Measurements from ENCODE around the gene VEPH1. TPM values are rescaled to one million over a fixed set of nuclear protein-coding genes. Genes with fewer than 3 reads are reported as not detected.

VEPH1 gene
- total and polyA plus RNA-seq, 2 donors (not counting 1 experiment from before 2014, with no cell fraction given): not detected

DNA sequence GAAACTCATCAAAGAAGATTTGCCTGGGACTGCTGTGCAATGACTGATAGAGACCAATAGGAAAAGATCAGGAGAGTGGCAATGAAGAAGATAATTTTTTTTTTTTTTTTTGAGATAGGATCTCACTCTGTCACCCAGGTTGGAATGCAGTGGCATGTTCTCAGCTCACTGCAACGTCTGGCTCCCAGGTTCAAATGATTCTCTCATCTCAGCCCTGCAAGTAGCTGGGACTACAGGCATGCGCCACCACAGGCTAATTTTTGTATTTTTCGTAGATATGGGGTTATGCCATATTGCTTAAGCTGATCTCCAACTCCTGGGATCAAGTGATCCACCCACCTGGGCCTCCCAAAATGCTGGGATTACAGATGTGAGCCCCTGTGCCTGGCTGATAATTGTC, 226.4 kb downstream of the VEPH1 start:
- H3K27ac Mint-ChIP-seq: no peak overlapping the region
- no peak overlapping the region for H3K4me3 Mint-ChIP-seq
- H3K9me3 Mint-ChIP-seq (ENCODE audit: insufficient read depth): no peaks in the 10 kb centered on the region
- Histone ChIP-seq H3K9me3 (ENCODE audit: control extremely low read depth in 1 of 3, control insufficient read depth in 2 of 3, insufficient read depth in 1 of 3, low read length in 2 of 3) (no peaks in the 10 kb centered on the region), H3K27ac (ENCODE audit: low read length in 2 of 2) (no peak overlapping the region), H3K9ac (ENCODE audit: low read length) (no peak overlapping the region), H3K27me3 (replicated peaks in 1 of 4; ENCODE audit: control extremely low read depth in 1 of 4, control insufficient read depth in 3 of 4, insufficient read depth in 4 of 4, low read length in 3 of 4) (no peaks in the 10 kb centered on the region), H3K79me2 (ENCODE audit: control insufficient read depth, insufficient read depth, low read length) (no peaks in the 10 kb centered on the region), H3K36me3 (replicated peaks in 1 of 2; ENCODE audit: control extremely low read depth in 1 of 2, control insufficient read depth in 1 of 2, extremely low read depth in 1 of 2, insufficient read depth in 2 of 2, low read length in 1 of 2) (no peaks in the 10 kb centered on the region), H3K4me3 (ENCODE audit: control extremely low read depth in 1 of 5, extremely low read depth in 1 of 5, insufficient read depth in 1 of 5, low read depth in 2 of 5, low read length in 4 of 5) (no peak overlapping the region), H3K4me1 (ENCODE audit: control insufficient read depth in 2 of 2, insufficient read depth in 2 of 2, low read length in 2 of 2) (no peaks in the 10 kb centered on the region), H2AFZ (ENCODE audit: insufficient read depth, low read depth, low read length, poor library complexity, severe bottlenecking) (no peak overlapping the region), H3K4me2 (replicated peaks; ENCODE audit: low read depth, low read length, poor library complexity, severe bottlenecking) (no peak overlapping the region), H4K20me1 (ENCODE audit: control insufficient read depth, insufficient read depth, low read length, poor library complexity, severe bottlenecking) (no peaks in the 10 kb centered on the region)
- no peak for DNase-seq
- WGBS (ENCODE audit: insufficient coverage): 83% methylated on average over 1 of the region's 3 CpGs
- no peaks in the 10 kb centered on the region for H3K4me1 Mint-ChIP-seq
- no peaks in the 10 kb centered on the region for H3K27me3 Mint-ChIP-seq
- TF ChIP-seq, protein P1, sequence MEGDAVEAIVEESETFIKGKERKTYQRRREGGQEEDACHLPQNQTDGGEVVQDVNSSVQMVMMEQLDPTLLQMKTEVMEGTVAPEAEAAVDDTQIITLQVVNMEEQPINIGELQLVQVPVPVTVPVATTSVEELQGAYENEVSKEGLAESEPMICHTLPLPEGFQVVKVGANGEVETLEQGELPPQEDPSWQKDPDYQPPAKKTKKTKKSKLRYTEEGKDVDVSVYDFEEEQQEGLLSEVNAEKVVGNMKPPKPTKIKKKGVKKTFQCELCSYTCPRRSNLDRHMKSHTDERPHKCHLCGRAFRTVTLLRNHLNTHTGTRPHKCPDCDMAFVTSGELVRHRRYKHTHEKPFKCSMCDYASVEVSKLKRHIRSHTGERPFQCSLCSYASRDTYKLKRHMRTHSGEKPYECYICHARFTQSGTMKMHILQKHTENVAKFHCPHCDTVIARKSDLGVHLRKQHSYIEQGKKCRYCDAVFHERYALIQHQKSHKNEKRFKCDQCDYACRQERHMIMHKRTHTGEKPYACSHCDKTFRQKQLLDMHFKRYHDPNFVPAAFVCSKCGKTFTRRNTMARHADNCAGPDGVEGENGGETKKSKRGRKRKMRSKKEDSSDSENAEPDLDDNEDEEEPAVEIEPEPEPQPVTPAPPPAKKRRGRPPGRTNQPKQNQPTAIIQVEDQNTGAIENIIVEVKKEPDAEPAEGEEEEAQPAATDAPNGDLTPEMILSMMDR (IDR thresholded peaks at IDR 0.05): no peak
- TF ChIP-seq EZH2 (IDR thresholded peaks at IDR 0.05; ENCODE audit: borderline replicate concordance, insufficient read depth, low read depth, low read length, poor library complexity, severe bottlenecking): no peak
- ChIA-PET CTCF (no interaction called here), POLR2A (no interaction called here)
- no peak for ATAC-seq (ENCODE audit: low read depth)
- intact Hi-C loops (cut with micrococcal nuclease): no loop called here

DNA sequence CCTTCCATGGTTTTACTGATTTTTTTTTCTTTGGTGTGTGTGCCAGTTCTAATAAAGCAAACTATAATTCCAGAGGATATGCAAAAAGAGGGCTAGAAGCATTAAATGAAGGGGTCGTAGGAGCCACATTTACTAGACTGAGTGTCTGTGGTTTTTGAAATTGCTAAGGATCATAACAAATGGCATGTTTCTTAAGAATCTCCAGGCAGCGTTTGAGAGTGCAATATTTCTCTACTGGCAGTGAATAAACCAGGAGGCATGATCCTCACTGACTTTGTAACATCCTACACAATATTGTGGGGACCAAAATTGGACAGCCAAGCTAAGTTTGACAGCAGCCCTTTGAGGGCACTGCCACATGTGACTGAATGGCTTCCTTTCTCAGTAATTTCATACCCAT, 227.4 kb downstream of the VEPH1 start:
- H3K4me3 Mint-ChIP-seq: no peak overlapping the region
- no peaks in the 10 kb centered on the region for H3K9me3 Mint-ChIP-seq (ENCODE audit: insufficient read depth)
- no peak for ATAC-seq (ENCODE audit: low read depth)
- no peak for DNase-seq
- H3K27me3 ChIP-seq (replicated peaks in 1 of 4; ENCODE audit: control extremely low read depth in 1 of 4, control insufficient read depth in 3 of 4, insufficient read depth in 4 of 4, low read length in 3 of 4): no peaks in the 10 kb centered on the region
- no peak overlapping the region for H2AFZ ChIP-seq (ENCODE audit: insufficient read depth, low read depth, low read length, poor library complexity, severe bottlenecking)
- ChIA-PET CTCF (no interaction called here), POLR2A (no interaction called here)
- no peak overlapping the region for H3K27ac ChIP-seq (ENCODE audit: low read length in 2 of 2)
- H3K4me1 ChIP-seq (ENCODE audit: control insufficient read depth in 2 of 2, insufficient read depth in 2 of 2, low read length in 2 of 2): no peaks in the 10 kb centered on the region
- H3K4me1 Mint-ChIP-seq: no peaks in the 10 kb centered on the region
- H3K36me3 ChIP-seq (replicated peaks in 1 of 2; ENCODE audit: control extremely low read depth in 1 of 2, control insufficient read depth in 1 of 2, extremely low read depth in 1 of 2, insufficient read depth in 2 of 2, low read length in 1 of 2): no peaks in the 10 kb centered on the region
- no peak for TF ChIP-seq EZH2 (IDR thresholded peaks at IDR 0.05; ENCODE audit: borderline replicate concordance, insufficient read depth, low read depth, low read length, poor library complexity, severe bottlenecking)
- TF ChIP-seq, protein P1 (IDR thresholded peaks at IDR 0.05): no peak
- intact Hi-C loops (cut with micrococcal nuclease): no loop called here
- H3K4me2 ChIP-seq (replicated peaks; ENCODE audit: low read depth, low read length, poor library complexity, severe bottlenecking): no peak overlapping the region
- H3K9ac ChIP-seq (ENCODE audit: low read length): no peak overlapping the region
- no peaks in the 10 kb centered on the region for H3K79me2 ChIP-seq (ENCODE audit: control insufficient read depth, insufficient read depth, low read length)
- H4K20me1 ChIP-seq (ENCODE audit: control insufficient read depth, insufficient read depth, low read length, poor library complexity, severe bottlenecking): no peaks in the 10 kb centered on the region
- H3K27ac Mint-ChIP-seq: no peak overlapping the region
- no peaks in the 10 kb centered on the region for H3K9me3 ChIP-seq (ENCODE audit: control extremely low read depth in 1 of 3, control insufficient read depth in 2 of 3, insufficient read depth in 1 of 3, low read length in 2 of 3)
- H3K4me3 ChIP-seq (ENCODE audit: control extremely low read depth in 1 of 5, extremely low read depth in 1 of 5, insufficient read depth in 1 of 5, low read depth in 2 of 5, low read length in 4 of 5): no peak overlapping the region
- H3K27me3 Mint-ChIP-seq: no peaks in the 10 kb centered on the region
- WGBS (ENCODE audit: insufficient coverage): 100% methylated on average over 1 of the region's 2 CpGs

All from B cell (primary cell).